Gastroesophageal sphincter (tissue), 3 donors: ENCODE data around the gene ADGRF5.

ENCODE experiments used
- CTCF ChIP-seq, 4 experiments: fragments of 200-600 bp in 2 of 4; fragments of 450-650 bp in 2 of 4; sonication (generic) in 1 of 4; IDR thresholded peaks; one replicate each; pipeline ENCODE4 v1.5.1; 2017 to 2019; ENCODE audit warnings: antibody characterized with exemption in 4 of 4, mild to moderate bottlenecking in 2 of 4, moderate library complexity in 2 of 4
- EP300 ChIP-seq: sonication (generic); formaldehyde crosslinking; IDR thresholded peaks from one replicate; pipeline ENCODE4 v1.6.1; 2017; ENCODE audit warnings: antibody characterized with exemption, mild to moderate bottlenecking
- POLR2A ChIP-seq, 2 donors: fragments of 450-650 bp; IDR thresholded peaks; one replicate each; pipeline ENCODE4 v1.6.1; 2017; ENCODE audit warnings: antibody characterized with exemption in 2 of 2, mild to moderate bottlenecking in 2 of 2, moderate library complexity in 1 of 2
- POLR2AphosphoS5 ChIP-seq: sonication (generic); formaldehyde crosslinking; IDR thresholded peaks from one replicate; pipeline ENCODE4 v1.6.1; 2017; ENCODE audit warnings: antibody characterized with exemption

GRCh38 chr6:46954837-46955451, 33.2 kb upstream of the ADGRF5 start:
- TF ChIP-seq POLR2A (IDR thresholded peaks at IDR 0.05) (no peak), CTCF (IDR thresholded peaks at IDR 0.05) (no peak), POLR2AphosphoS5 (no peak), EP300 (no peak)
